HG03060 (cell line): Measurements from ENCODE around the gene MYB.
"Not testable (repeated sequence)": the region's sequence is repeated elsewhere in the genome, so short reads cannot be mapped to it uniquely, and the experiment has no call there.

Experiments
- ATAC-seq: cut with Tn5 transposase; IDR thresholded peaks from one replicate; pipeline ENCODE4 v1.9.1; 2021; ENCODE audit warnings: low read depth, moderate number of reproducible peaks; ENCODE audit not compliant: unreplicated experiment

The MYB gene

GRCh38 chr6:135240711-135241110 is 59.6 kb downstream of the MYB start:
- no peak for ATAC-seq

GRCh38 chr6:135243871-135244796 is 63.0 kb downstream of the MYB start:
- ATAC-seq: no peak

GRCh38 chr6:135244805-135245204 is 63.7 kb downstream of the MYB start:
- no peak for ATAC-seq

GRCh38 chr6:135246412-135247012 is 65.4 kb downstream of the MYB start:
- not testable (repeated sequence) for ATAC-seq

- ATAC-seq: no peak
Observed at GRCh38 chr6:135250234-135250633, 69.1 kb downstream of the MYB start.

- ATAC-seq: no peak
Observed at GRCh38 chr6:135250751-135251497, 69.8 kb downstream of the MYB start.

- ATAC-seq: no peak
Observed at GRCh38 chr6:135251498-135252441, 70.7 kb downstream of the MYB start.

GRCh38 chr6:135254471-135254870 is 73.4 kb downstream of the MYB start:
- no peak for ATAC-seq

GRCh38 chr6:135256866-135257265 is 75.8 kb downstream of the MYB start:
- no peak for ATAC-seq

GRCh38 chr6:135257631-135258405 is 76.7 kb downstream of the MYB start:
- no peak for ATAC-seq

GRCh38 chr6:135258970-135259369 is 77.9 kb downstream of the MYB start:
- no peak for ATAC-seq

- ATAC-seq: no peak
Observed at GRCh38 chr6:135260612-135261011, 79.5 kb downstream of the MYB start.

GRCh38 chr6:135261872-135262725 is 81.0 kb downstream of the MYB start:
- ATAC-seq: no peak

- no peak for ATAC-seq
Observed at GRCh38 chr6:135265278-135265677, 84.2 kb downstream of the MYB start.

- ATAC-seq: no peak
Observed at GRCh38 chr6:135266675-135267074, 85.6 kb downstream of the MYB start.

GRCh38 chr6:135267085-135267484 is 86.0 kb downstream of the MYB start:
- no peak for ATAC-seq

GRCh38 chr6:135268263-135268662 is 87.2 kb downstream of the MYB start:
- ATAC-seq: no peak

- ATAC-seq: no peak
Observed at GRCh38 chr6:135268740-135269139, 87.6 kb downstream of the MYB start.
